ENCODE results near the gene TECPR2.

The TECPR2 gene

GRCh38 chr14:102387086-102387485, 24.3 kb downstream of the TECPR2 start:
- DNase-seq, result no peak

GRCh38 chr14:102389246-102389645, 26.5 kb downstream of the TECPR2 start:
- peak; percentile 63 for DNase-seq

- peak; percentile 28 for DNase-seq
Measured at GRCh38 chr14:102390064-102390855, 27.5 kb downstream of the TECPR2 start.

GRCh38 chr14:102392506-102392905, 29.8 kb downstream of the TECPR2 start:
- DNase-seq, result no peak

DNA sequence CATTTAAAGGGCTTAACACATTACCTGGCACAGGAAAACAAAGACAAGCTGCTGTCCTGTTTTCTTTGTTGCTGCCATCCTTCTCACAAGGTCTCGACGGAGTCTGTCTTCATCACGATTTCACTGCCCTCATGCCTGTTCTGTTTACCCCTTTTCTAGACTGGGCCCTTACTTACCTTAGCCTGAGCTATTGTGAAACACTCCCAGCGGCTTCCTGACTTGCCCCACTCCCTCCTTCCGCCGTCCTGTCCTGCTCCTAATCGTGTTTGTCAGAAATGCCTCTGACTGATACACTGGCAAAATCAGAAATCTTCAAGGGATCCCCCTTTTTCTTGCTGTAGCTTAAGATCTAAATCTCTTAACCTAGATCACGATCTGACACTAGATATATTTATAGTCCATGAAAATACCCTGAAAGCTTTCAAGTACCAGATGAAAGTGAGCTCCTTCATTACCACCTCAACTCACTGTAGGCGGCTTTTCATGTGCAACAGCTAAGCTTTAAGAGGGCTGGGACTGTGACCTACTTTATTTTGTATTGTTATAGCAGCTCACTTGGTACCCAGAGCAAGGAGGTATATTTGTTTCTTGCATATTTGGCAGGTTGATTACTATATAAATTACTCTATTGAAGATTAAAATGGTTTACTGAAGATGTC, 32.1 kb downstream of the TECPR2 start:
- DNase-seq, result peak; percentile 25

DNA sequence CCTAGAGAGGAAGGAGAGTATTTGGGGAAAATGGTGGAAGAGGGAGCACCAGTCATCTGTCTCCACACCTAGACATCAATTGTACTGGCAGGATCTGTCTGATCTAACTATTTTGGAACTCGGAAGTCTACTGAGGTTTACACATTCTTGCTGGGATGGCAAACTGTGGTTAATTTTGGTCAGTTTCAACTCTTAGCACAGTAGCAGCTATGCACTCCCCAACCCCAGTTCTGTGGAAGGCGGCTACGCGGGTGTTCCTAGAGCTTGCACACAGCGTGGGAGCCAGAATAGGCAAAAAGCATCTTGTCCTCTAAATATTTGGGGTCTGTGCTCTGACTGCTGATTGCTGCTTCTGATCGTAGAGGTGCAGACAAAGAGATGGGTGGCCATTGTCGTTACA, 33.8 kb downstream of the TECPR2 start:
- DNase-seq, result no peak

GRCh38 chr14:102403028-102403427, 40.3 kb downstream of the TECPR2 start:
- no peak for DNase-seq

GRCh38 chr14:102407258-102407657, 44.5 kb downstream of the TECPR2 start:
- DNase-seq, result no peak

- no peak for DNase-seq
Measured at GRCh38 chr14:102408724-102409123, 46.0 kb downstream of the TECPR2 start.

DNA sequence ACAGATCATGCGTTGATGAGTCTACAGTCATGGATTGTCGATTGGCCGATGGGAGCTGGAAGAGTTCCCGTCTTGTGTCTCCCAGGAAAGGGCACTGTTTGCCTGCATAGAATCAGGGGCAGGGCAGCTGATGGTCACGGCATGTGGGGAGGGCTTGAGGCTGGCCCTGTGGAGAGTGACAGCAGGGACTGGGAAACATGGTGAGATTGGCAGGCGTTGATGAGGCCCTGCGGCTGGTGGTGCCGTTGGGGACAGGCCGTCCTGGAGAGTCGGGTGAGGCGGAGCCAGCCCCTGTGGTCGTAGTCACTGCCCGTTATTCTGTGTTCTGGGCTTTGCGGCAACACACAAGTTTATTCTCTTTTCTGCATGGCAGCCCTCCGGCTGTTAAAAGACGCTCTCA, 52.9 kb downstream of the TECPR2 start:
- no peak for DNase-seq

GRCh38 chr14:102417001-102417431, 54.3 kb downstream of the TECPR2 start:
- DNase-seq, result no peak

GRCh38 chr14:102417646-102418045, 54.9 kb downstream of the TECPR2 start:
- DNase-seq, result no peak

DNA sequence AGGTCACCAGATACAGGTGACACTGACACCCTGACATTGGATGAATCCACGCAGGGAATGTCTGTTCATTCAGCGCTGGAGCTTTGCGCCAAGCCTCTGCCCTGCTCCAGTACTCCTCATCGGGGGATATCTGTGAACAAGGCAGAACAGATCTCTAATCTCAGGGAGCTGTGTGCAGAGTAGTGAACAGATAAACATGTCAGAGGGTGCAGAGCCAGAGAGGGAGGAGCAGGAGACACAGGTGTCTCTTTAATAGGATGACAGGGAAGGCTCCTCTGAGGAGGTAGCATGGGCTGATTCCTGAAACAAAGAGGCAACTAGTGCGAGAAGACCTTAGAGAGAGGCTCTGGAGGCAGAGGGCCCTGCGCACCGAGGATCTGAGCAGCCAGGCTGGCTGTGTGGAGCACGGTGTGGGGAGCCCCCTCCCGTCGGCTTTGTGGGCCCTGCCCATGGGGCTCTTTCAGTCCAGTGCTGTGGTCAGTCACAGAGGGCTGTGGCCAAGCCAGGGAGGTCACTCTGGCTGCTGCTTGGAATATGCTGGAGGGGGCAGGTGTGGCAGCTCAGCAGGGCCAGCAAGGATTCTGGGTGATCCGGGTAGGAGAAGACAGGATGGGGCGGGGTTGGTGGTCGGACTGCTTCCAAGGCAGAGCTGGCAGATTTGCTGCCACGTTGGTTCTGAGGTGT, 55.6 kb downstream of the TECPR2 start:
- DNase-seq, result no peak

GRCh38 chr14:102418853-102419240, 56.1 kb downstream of the TECPR2 start:
- DNase-seq, result no peak

DNA sequence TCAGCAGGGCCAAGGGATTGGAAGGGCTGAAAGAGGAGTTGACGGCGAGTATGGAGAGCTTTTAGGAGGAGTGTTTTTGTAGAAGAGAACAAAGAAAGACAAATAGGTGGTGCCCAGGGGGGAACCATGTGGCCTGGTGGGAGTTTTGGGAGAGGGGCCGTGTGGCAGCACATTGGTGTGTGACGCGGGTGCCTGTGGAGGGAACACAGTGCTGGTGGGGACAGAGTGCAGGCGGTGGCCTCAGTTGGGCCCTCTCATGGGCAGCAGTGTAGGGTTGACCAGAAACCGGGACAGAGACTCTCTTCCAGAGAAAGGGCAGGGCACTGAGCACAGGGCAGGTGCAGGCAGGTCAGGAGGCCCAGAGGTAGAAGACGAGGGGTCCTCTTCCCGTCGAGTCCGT, 56.5 kb downstream of the TECPR2 start:
- no peak for DNase-seq

DNA sequence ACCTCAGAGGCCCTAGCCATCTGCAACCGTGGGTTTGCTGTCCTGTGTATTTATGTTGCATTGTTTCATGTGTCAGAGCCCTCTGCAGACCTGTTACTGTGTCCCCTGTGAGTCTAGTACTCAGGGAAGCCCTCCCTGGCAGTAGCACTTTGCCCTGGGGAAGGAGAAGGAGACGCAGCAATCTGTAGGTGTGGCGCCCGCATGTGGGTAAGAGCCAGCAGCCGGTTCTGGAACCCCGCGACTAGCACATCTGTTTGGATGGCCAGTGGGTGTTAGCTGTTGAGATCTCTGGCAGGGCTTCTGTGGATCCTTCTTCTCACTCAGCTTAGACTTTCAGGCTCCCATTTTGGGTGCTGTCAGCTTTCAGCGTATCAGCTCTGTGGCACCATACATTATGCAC, 57.0 kb downstream of the TECPR2 start:
- no peak for DNase-seq

DNA sequence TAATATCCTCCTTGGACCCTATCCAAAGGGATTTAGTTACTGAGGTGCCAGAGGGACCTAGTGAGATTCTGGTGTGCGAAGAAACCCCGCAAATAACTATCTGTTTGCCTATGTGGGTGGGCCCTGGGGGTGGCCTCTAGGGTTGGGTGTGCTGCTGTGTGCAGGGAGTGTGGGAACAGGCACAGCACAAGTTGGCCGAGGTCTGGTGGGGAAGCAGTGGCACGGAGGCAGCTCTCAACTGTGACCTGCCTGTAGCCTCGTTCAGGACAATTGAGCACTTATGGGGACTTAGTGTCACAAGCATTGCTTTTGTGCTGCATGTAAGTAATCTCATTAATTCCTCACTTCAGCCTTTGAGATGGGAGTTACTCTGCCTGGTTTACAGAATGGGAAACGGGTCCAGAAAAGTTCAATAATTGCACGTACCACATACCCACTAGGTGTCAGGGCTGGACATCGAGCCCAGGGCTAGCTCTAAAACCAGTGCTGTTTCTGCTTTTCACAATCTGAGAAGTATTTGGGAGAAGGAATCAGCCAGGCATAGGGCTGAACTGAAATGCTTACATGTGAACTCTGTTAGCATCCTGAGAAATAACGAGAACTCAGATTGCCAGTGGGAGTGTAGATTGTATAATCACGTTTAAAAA, 58.8 kb downstream of the TECPR2 start:
- no peak for DNase-seq

DNA sequence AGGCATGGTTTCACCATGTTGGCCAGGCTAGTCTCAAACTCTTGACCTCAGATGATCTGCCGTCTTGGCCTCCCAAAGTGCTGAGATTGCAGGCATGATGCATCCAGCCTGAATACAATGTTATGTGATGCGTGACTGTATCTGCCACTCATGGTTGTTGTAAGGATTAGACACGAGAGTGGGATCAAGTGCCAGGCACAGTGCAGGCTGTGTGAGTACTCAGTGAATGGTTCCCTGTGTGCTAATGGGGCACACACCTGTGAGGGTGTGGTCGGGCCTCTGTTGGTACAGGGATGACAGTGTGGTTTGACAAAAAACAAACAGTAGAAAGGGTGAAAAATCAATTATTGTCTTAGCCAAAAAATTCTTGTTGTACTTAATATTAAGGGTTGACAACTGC, 61.8 kb downstream of the TECPR2 start:
- no peak for DNase-seq

DNA sequence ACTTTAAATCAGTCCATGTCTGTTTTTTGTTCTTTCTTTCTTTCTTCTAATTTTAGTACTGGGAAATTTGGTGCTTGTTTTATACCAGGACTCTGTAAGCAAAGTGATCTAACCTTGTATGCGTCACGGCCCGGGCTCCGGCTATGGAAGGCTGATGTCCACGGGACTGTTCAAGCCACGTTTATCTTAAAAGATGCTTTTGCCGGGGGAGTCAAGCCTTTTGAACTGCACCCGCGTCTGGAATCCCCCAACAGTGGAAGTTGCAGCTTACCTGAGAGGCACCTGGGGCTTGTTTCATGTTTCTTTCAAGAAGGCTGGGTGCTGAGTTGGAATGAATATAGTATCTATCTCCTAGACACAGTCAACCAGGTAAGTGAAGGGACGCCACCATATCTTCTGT, 62.2 kb downstream of the TECPR2 start:
- DNase-seq, result no peak

- no peak for DNase-seq
Measured at GRCh38 chr14:102426796-102427195, 64.1 kb downstream of the TECPR2 start.

- DNase-seq, result no peak
Measured at GRCh38 chr14:102427642-102428041, 64.9 kb downstream of the TECPR2 start.

GRCh38 chr14:102430212-102430908, 67.6 kb downstream of the TECPR2 start:
- no peak for DNase-seq

DNA sequence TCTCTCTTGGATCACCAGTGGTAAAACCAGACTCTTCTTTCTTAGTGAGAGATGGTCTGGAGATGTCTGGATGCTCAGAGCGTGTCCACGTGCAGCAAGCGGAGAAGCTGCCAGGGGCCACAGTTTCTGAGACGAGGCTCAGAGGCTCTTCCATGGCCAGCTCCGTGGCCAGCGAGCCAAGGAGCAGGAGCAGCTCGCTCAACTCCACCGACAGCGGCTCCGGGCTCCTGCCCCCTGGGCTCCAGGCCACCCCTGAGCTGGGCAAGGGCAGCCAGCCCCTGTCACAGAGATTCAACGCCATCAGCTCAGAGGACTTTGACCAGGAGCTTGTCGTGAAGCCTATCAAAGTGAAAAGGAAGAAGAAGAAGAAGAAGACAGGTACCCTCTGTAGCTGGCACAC, 69.0 kb downstream of the TECPR2 start:
- DNase-seq, result no peak
